Measurements from ENCODE around the gene SSBP2.

Gene SSBP2

GRCh38 chr5:81767097-81767496, 16.2 kb upstream of the SSBP2 start:
- Histone ChIP-seq H3K9me2 (replicated peaks; ENCODE audit: insufficient read depth, low read length) (no peaks in the 10 kb centered on the region), H4K20me1 (ENCODE audit: low read depth, low read length) (no peaks in the 10 kb centered on the region), H3K36me3 (ENCODE audit: low read length) (no peaks in the 10 kb centered on the region), H3K79me2 (ENCODE audit: insufficient read depth, low read length) (no peaks in the 10 kb centered on the region), H2AFZ (ENCODE audit: low read depth, low read length, severe bottlenecking) (no peak overlapping the region), H3F3A (ENCODE audit: insufficient read depth) (no peaks in the 10 kb centered on the region), H3K27ac (ENCODE audit: low read depth, low read length) (no peak overlapping the region), H3K4me2 (ENCODE audit: low read depth, low read length, poor library complexity, severe bottlenecking) (no peak overlapping the region), H3K9ac (ENCODE audit: low read length) (no peak overlapping the region), H3K27me3 (ENCODE audit: low read length) (no peaks in the 10 kb centered on the region), H3K9me3 (ENCODE audit: insufficient read depth, low read length) (no peaks in the 10 kb centered on the region), H3K4me3 (ENCODE audit: insufficient read depth, low read length, poor library complexity, severe bottlenecking) (no peak overlapping the region)
- TF ChIP-seq EZH2phosphoT487 (conservative IDR thresholded peaks at IDR 0.05; ENCODE audit: low read length) (no peak), CTCF (IDR thresholded peaks at IDR 0.05; ENCODE audit: insufficient read depth, low read length, poor library complexity, severe bottlenecking) (no peak)

GRCh38 chr5:81766611-81767010, 15.7 kb upstream of the SSBP2 start:
- H3K9me2 ChIP-seq (replicated peaks; ENCODE audit: insufficient read depth, low read length): no peaks in the 10 kb centered on the region
- no peaks in the 10 kb centered on the region for H4K20me1 ChIP-seq (ENCODE audit: low read depth, low read length)

GRCh38 chr5:81763294-81763928, 12.5 kb upstream of the SSBP2 start:
- H3K9ac ChIP-seq (ENCODE audit: low read length): no peak overlapping the region
- no peak overlapping the region for H3K4me2 ChIP-seq (ENCODE audit: low read depth, low read length, poor library complexity, severe bottlenecking)
- no peaks in the 10 kb centered on the region for H3K36me3 ChIP-seq (ENCODE audit: low read length)
- H3K4me3 ChIP-seq (ENCODE audit: insufficient read depth, low read length, poor library complexity, severe bottlenecking): no peak overlapping the region
- no peaks in the 10 kb centered on the region for H3K27me3 ChIP-seq (ENCODE audit: low read length)
- H3K79me2 ChIP-seq (ENCODE audit: insufficient read depth, low read length): no peaks in the 10 kb centered on the region
- H3K9me2 ChIP-seq (replicated peaks; ENCODE audit: insufficient read depth, low read length): no peaks in the 10 kb centered on the region
- no peak overlapping the region for H3K27ac ChIP-seq (ENCODE audit: low read depth, low read length)
- TF ChIP-seq EZH2phosphoT487 (conservative IDR thresholded peaks at IDR 0.05; ENCODE audit: low read length) (no peak), CTCF (IDR thresholded peaks at IDR 0.05; ENCODE audit: insufficient read depth, low read length, poor library complexity, severe bottlenecking) (no peak)
- no peaks in the 10 kb centered on the region for H4K20me1 ChIP-seq (ENCODE audit: low read depth, low read length)
- no peaks in the 10 kb centered on the region for H3F3A ChIP-seq (ENCODE audit: insufficient read depth)
- H3K9me3 ChIP-seq (ENCODE audit: insufficient read depth, low read length): no peaks in the 10 kb centered on the region
- no peak overlapping the region for H2AFZ ChIP-seq (ENCODE audit: low read depth, low read length, severe bottlenecking)

More at GRCh38 chr5:81766611-81767010, 15.7 kb upstream of the SSBP2 start:
- H3K36me3 ChIP-seq (ENCODE audit: low read length): no peaks in the 10 kb centered on the region
- H3K9me3 ChIP-seq (ENCODE audit: insufficient read depth, low read length): no peaks in the 10 kb centered on the region
- H3K27me3 ChIP-seq (ENCODE audit: low read length): no peaks in the 10 kb centered on the region
- no peak overlapping the region for H3K4me3 ChIP-seq (ENCODE audit: insufficient read depth, low read length, poor library complexity, severe bottlenecking)
- H3K79me2 ChIP-seq (ENCODE audit: insufficient read depth, low read length): no peaks in the 10 kb centered on the region
- no peak overlapping the region for H3K27ac ChIP-seq (ENCODE audit: low read depth, low read length)
- no peak overlapping the region for H3K4me2 ChIP-seq (ENCODE audit: low read depth, low read length, poor library complexity, severe bottlenecking)
- no peak overlapping the region for H3K9ac ChIP-seq (ENCODE audit: low read length)
- no peak for TF ChIP-seq EZH2phosphoT487 (conservative IDR thresholded peaks at IDR 0.05; ENCODE audit: low read length)
- no peak for TF ChIP-seq CTCF (IDR thresholded peaks at IDR 0.05; ENCODE audit: insufficient read depth, low read length, poor library complexity, severe bottlenecking)
- H3F3A ChIP-seq (ENCODE audit: insufficient read depth): no peaks in the 10 kb centered on the region
- no peak overlapping the region for H2AFZ ChIP-seq (ENCODE audit: low read depth, low read length, severe bottlenecking)

Data from SU-DHL-6 (cell line).